Small intestine (tissue), 7 donors: ENCODE measurements around the gene PIWIL4. TPM values are rescaled to one million over a fixed set of nuclear protein-coding genes. Genes with fewer than 3 reads are reported as not detected.

Experiments
- DNase-seq, 2 donors: peaks; one replicate each; pipeline versions ENCODE4 v3.0.0 to v3.0.0-alpha.2; 2013
- FAIRE-seq: peaks from 2 replicates; lab custom pipeline; 2012; peaks lifted over from hg19 to GRCh38; lab: Jason Lieb, UNC
- H3K27ac ChIP-seq, 3 donors: one replicate each; pipeline ENCODE4 v1.5.1; 2013; ENCODE audit warnings: low read length in 2 of 3, mild to moderate bottlenecking in 2 of 3, control low read depth in 1 of 3, inconsistent platforms in 1 of 3, low read depth in 1 of 3, moderate library complexity in 1 of 3
- H3K27me3 ChIP-seq, 3 donors: one replicate each; pipeline ENCODE4 v1.6.1; 2013; ENCODE audit warnings: low read length in 3 of 3, inconsistent platforms in 1 of 3; ENCODE audit not compliant: control insufficient read depth in 3 of 3, insufficient read depth in 3 of 3
- H3K36me3 ChIP-seq, 3 donors: one replicate each; pipeline ENCODE4 v1.6.1; 2013; ENCODE audit warnings: low read length in 3 of 3, inconsistent platforms in 1 of 3, low read depth in 1 of 3, mild to moderate bottlenecking in 1 of 3, moderate library complexity in 1 of 3; ENCODE audit not compliant: control insufficient read depth in 3 of 3, insufficient read depth in 2 of 3
- H3K4me1 ChIP-seq, 3 donors: one replicate each; pipeline ENCODE4 v1.6.1; 2013; ENCODE audit warnings: low read length in 2 of 3, inconsistent platforms in 1 of 3, low read depth in 1 of 3, mild to moderate bottlenecking in 1 of 3, moderate library complexity in 1 of 3; ENCODE audit not compliant: control insufficient read depth in 3 of 3, insufficient read depth in 2 of 3
- H3K4me3 ChIP-seq, 3 donors: one replicate each; pipeline ENCODE4 v1.5.1; 2013; ENCODE audit warnings: low read length in 3 of 3, control low read depth in 1 of 3, inconsistent platforms in 1 of 3, low read depth in 1 of 3, mild to moderate bottlenecking in 1 of 3, moderate library complexity in 1 of 3
- H3K9me3 ChIP-seq, 2 donors: one replicate each; pipeline ENCODE4 v1.6.1; 2013; ENCODE audit warnings: low read depth in 1 of 2, low read length in 1 of 2; ENCODE audit not compliant: control insufficient read depth in 2 of 2, insufficient read depth in 1 of 2
- WGBS, 3 donors: extraction: QIAGEN DNeasy Blood & Tissue Kit; methylation state at CpG; one replicate each; pipeline ENCODE4 v1.1.7; 2013; 5-methylcytosine and 5-hydroxymethylcytosine counted together
- polyA plus RNA-seq, 4 donors: library from polyadenylated mRNA; stranded (reverse) in 3 of 4; unstranded in 1 of 4; fragments of 200-250 nt in 3 of 4; fragments of 120-200 nt in 1 of 4; gene quantifications; one replicate each; pipeline versions ENCODE4 v1.2.1 to v1.2.3, GENCODE V29; 2013
- donor health status: healthy with polysubstance abuse.
- donor health status: control.
- donor health status: control.
- donor health status: Bipolar disorder and iron deficiency.
- donor health status: healthy.

The PIWIL4 gene
- polyA plus RNA-seq, 4 donors, result 8.0 to 23.5 (median 16.2) TPM

DNA sequence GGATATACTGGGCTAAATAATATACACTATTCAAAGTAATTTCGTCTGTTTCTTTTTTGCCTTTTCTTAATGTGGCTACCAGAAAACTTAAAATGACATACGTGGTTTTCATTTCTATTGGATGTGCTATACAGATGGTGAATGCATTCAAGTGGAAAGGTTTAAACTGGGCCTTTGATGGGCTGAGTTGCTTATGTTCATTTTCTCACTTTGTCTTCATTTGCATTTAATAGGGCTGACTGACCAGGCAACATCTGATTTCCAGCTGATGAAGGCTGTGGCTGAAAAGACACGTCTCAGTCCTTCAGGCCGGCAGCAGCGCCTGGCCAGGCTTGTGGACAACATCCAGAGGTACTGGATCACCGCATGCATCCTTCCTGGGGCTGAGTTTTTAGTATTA is 27.9 kb downstream of the PIWIL4 start:
- Histone ChIP-seq H3K27ac (no peak overlapping the region), H3K27me3 (no peaks in the 10 kb centered on the region), H3K4me1 (no peaks in the 10 kb centered on the region), H3K9me3 (peaks cover 0 to 2% of the 10 kb centered on the region in 2 donors), H3K4me3 (no peak overlapping the region), H3K36me3 (peaks cover 0 to 26% (median 7%) of the 10 kb centered on the region in 3 donors)
- DNase-seq (no peak), FAIRE-seq (no peak)
- 89 to 97% (median 94%) methylated on average over 6 of the region's 6 CpGs for WGBS, 3 donors

DNA sequence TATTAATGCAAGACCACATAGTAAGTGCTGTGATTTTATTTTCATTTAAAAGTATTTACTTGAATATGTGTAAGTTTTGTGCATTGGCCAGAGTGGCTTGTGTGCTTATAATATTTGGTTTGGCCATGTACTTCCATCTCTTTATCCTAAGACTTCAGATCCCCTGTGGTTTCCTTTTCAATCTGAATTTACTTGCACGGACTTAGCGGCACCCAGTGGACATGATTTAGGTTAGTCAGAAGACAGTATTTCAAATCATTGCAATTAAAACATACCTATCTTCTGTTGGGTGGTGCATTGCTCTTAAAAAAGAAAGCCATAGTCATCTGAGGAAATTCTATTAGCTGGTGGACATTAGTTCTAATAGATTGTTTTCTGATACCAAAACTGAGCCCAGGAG is 30.7 kb downstream of the PIWIL4 start:
- no peaks in the 10 kb centered on the region for H3K27me3 ChIP-seq
- peaks cover 0 to 8% of the 10 kb centered on the region in 2 donors for H3K9me3 ChIP-seq
- H3K27ac ChIP-seq, result no peak overlapping the region
- DNase-seq (peak; percentile 19 to 50), FAIRE-seq (no peak)
- peaks cover 0 to 20% (median 5%) of the 10 kb centered on the region in 3 donors for H3K36me3 ChIP-seq
- H3K4me1 ChIP-seq, result peaks cover 0 to 6% (median 0%) of the 10 kb centered on the region in 3 donors
- H3K4me3 ChIP-seq, result no peak overlapping the region
- WGBS, 3 donors, result 36 to 51% (median 44%) methylated on average over 2 of the region's 2 CpGs

DNA sequence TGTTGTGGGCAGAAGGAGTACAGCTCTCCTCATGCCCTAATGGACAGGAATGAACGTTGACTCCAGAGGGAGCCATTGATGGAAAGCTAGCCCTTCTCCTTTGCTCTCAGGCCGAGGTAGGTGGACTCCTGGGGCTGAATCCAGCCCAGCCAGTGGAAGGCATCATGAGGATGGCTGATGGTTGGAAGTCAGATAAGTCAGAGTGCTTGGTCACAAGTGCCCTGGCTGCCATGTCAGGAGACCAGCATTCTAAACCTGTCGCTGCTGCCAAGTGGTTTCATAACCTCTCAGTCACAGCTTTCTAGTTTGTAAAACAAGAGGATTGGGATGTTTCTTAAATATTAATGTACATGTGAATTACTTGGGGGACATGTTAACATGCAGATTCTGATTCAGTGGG is 32.3 kb downstream of the PIWIL4 start:
- H3K36me3 ChIP-seq, result peaks cover 0 to 18% (median 7%) of the 10 kb centered on the region in 3 donors
- no peaks in the 10 kb centered on the region for H3K27me3 ChIP-seq
- H3K27ac ChIP-seq, result no peak overlapping the region
- FAIRE-seq (no peak), DNase-seq (peak in 1 of 2 donors; percentile 13)
- peaks cover 0 to 9% (median 0%) of the 10 kb centered on the region in 3 donors for H3K4me1 ChIP-seq
- 70 to 89% (median 85%) methylated on average over 3 of the region's 3 CpGs for WGBS, 3 donors
- peaks cover 0 to 8% of the 10 kb centered on the region in 2 donors for H3K9me3 ChIP-seq
- H3K4me3 ChIP-seq, result no peak overlapping the region

DNA sequence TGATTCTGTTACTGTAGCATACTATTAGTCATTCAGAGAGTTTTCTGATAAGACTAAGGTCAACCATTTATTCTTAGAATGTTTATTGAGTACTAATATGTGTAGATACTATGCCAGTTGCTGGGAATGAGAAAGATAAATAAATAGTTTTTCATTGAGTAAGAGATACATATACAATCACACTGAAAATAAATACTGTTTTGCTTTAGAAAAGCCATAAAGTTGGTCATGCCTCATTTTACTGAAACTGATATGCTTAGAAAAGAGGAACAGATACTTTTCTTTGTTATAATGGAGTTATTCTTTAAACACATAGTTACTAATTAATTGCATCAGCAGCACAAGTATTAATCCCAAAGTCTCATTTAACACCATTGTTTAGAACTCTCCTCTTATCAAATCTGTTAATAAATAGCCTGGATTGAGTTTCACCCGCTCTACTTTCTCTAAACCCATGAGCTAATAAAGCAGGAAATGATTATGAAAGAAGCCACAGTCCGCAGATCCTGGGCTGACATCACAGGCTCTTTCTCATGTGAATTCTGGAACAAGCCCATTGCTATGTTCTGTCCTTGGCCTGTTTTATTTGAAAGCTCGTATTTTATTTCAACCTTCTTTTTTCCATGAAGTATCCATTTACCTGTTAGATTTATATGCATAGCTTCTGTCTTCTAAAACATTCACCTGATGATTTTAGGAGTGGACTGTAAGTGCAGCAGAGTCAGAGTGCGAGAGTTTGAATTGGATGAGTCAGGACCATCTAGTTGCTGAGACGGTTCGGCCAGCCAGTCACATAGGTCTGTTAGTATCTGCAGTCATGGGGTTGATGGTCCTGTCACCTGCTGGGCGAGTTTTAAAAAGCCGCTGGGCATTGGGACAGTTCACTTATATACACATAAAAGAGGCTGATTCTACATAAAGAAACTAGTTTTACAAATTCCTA is 35.5 kb downstream of the PIWIL4 start:
- DNase-seq, result peak; percentile 93 to 95
- Histone ChIP-seq H3K4me3 (no peak overlapping the region), H3K36me3 (peaks cover 0 to 19% (median 4%) of the 10 kb centered on the region in 3 donors), H3K27ac (peak overlapping the region; percentile 70 to 92 (median 88)), H3K4me1 (peaks cover 0 to 9% (median 0%) of the 10 kb centered on the region in 3 donors), H3K9me3 (peaks cover 0 to 8% of the 10 kb centered on the region in 2 donors), H3K27me3 (no peaks in the 10 kb centered on the region)
- peak; percentile 97 for FAIRE-seq
- 13 to 51% (median 14%) methylated on average over 8 of the region's 8 CpGs for WGBS, 3 donors

DNA sequence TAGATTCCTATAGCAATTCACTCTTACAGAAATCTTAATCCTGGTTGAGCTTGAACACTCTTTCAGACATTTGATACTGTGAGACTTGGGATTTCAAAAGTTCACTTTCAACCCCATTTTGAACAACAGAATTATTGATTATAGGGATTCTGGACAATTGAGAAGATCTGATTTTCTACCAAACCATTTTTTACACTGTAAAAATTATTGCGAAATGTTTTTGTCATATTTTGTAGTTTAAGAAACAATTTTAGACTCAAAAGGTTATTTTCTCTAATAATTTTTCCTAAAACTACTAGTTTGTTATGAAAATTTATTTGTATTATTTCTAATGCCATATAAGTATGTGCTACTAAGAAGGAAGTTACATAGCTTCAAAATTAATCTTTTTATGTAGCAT is 36.4 kb downstream of the PIWIL4 start:
- Histone ChIP-seq H3K9me3 (peaks cover 0 to 8% of the 10 kb centered on the region in 2 donors), H3K27ac (peak overlapping the region in 2 of 3 donors; percentile 70 to 92), H3K4me3 (no peak overlapping the region), H3K27me3 (no peaks in the 10 kb centered on the region), H3K36me3 (peaks cover 0 to 22% (median 2%) of the 10 kb centered on the region in 3 donors), H3K4me1 (peaks cover 0 to 9% (median 0%) of the 10 kb centered on the region in 3 donors)
- FAIRE-seq, result peak; percentile 65
- no peak for DNase-seq
- WGBS, 3 donors, result 97 to 100% (median 98%) methylated on average over 1 of the region's 1 CpG

DNA sequence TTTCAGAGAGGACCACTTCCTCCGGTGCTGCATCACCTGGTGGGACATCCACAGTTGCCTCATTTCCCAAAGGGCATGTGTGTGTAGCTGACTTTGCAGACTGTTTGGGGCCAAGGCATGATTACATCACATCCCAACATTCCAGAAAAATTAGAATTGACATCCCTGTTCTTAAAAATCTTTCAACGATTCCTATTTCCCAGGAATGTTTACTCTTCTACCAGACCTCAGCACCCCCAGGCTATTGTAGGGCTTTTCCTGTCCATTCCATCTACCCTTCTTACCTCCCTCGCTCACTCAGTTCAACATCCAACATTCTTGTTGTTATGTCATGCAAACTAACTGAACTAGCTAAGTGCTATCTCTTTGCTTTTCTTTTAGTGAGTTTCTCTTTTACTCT is 37.3 kb downstream of the PIWIL4 start:
- Histone ChIP-seq H3K9me3 (peaks cover 0 to 5% of the 10 kb centered on the region in 2 donors), H3K27me3 (no peaks in the 10 kb centered on the region), H3K27ac (peak overlapping the region in 1 of 3 donors; percentile 8), H3K36me3 (peaks cover 0 to 17% (median 2%) of the 10 kb centered on the region in 3 donors), H3K4me1 (peaks cover 0 to 9% (median 0%) of the 10 kb centered on the region in 3 donors), H3K4me3 (no peak overlapping the region)
- WGBS, 3 donors, result 81 to 88% (median 86%) methylated on average over 3 of the region's 3 CpGs
- FAIRE-seq (no peak), DNase-seq (no peak)

DNA sequence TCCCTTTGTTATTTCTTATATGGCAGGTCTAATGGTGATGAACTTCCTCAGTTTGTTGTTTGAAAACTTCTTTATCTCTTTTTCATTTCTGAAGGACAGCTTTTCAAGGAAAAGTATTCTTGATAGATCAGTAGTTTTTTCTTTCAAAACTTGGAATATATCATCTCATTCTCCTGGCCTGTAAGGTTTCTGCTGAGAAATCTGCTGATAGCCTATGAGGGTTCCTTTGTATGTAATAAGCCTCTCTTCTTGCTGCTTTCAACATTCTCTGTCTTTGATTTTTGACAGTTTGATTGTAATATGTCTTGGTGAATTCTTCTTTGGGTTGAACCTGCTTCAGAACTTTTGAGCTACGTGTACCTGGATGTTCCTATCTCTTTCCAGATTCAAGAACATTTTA is 46.0 kb downstream of the PIWIL4 start:
- no peaks in the 10 kb centered on the region for H3K27me3 ChIP-seq
- H3K27ac ChIP-seq, result no peak overlapping the region
- 87 to 92% (median 88%) methylated on average over 1 of the region's 1 CpG for WGBS, 3 donors
- H3K36me3 ChIP-seq, result peaks cover 0 to 10% (median 3%) of the 10 kb centered on the region in 3 donors
- no peak overlapping the region for H3K4me3 ChIP-seq
- FAIRE-seq, result no peak
- peaks cover 2 to 12% of the 10 kb centered on the region in 2 donors for H3K9me3 ChIP-seq
- no peaks in the 10 kb centered on the region for H3K4me1 ChIP-seq
- no peak for DNase-seq

DNA sequence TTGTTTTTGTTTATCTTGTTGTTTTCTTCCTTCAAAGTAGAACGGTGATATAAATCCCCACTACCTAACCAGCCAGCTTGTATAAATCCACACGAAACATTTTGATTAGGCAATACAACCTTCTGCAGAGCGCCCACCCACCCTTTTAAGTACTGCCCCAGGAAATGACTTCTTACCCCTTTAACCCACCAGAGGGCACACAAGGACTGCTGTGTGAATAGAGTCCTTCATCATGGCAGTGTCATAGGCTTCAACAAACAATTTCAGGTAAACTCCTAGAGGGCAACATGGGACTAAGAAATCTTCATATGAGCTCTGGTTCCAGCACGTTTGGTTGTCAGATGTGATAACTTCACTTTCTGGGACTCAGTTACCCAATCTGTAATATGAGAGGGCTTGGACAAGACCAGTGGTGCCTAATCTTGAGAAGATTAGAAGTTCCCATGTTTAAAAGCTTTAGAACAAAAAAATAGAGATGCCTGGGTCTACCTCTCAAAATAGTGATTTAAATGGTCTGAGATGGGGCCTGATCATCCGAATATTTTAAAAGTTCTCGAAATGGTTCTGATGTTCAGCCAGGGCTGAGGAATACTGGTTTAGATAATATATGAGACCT is 56.1 kb downstream of the PIWIL4 start:
- H3K36me3 ChIP-seq, result peaks cover 0 to 7% (median 6%) of the 10 kb centered on the region in 3 donors
- no peaks in the 10 kb centered on the region for H3K27me3 ChIP-seq
- no peak overlapping the region for H3K4me3 ChIP-seq
- H3K4me1 ChIP-seq, result peaks cover 0 to 2% (median 0%) of the 10 kb centered on the region in 3 donors
- DNase-seq, result peak; percentile 54 to 84
- 35 to 55% (median 45%) methylated on average over 6 of the region's 6 CpGs for WGBS, 3 donors
- no peak for FAIRE-seq
- peaks cover 0 to 13% of the 10 kb centered on the region in 2 donors for H3K9me3 ChIP-seq
- no peak overlapping the region for H3K27ac ChIP-seq
